SH-SY5Y (cell line): Measurements from ENCODE around the gene PIAS1.

ENCODE experiments used
- GATA2 ChIP-seq: IDR thresholded peaks from 2 replicates; pipeline ENCODE4 v1.6.1; 2011; ENCODE audit warnings: mild to moderate bottlenecking, low read depth, low read length
- GATA3 ChIP-seq: IDR thresholded peaks from 2 replicates; pipeline ENCODE4 v1.6.1; 2011; ENCODE audit warnings: low read depth, mild to moderate bottlenecking, low read length, moderate library complexity

Gene PIAS1

GRCh38 chr15:68191555-68191954, 137.4 kb downstream of the PIAS1 start:
- no peak for TF ChIP-seq GATA3
- TF ChIP-seq GATA2 = no peak

DNA sequence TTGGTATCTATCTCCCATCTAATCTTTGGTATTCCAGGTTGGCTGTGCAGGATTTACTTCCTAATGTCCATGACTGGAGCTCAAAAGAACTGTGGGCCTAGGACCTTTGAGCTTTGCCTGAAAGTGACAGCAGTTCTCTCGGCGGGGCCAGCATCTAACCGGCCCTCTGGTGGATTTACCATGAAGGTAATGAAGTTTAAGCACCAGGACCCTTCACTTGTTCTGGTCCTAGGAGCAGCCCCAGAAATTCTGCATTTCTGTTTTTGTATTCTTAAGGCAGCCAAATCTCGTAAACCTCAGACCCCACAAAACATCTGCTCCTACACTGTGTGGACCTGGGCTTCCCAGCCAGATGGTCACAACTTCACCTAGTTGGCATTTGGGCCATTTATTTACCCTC, 138.0 kb downstream of the PIAS1 start:
- TF ChIP-seq GATA2 (no peak), GATA3 (no peak)

- TF ChIP-seq GATA3 (no peak), GATA2 (no peak)
Observed at GRCh38 chr15:68192804-68193486, 138.8 kb downstream of the PIAS1 start.

DNA sequence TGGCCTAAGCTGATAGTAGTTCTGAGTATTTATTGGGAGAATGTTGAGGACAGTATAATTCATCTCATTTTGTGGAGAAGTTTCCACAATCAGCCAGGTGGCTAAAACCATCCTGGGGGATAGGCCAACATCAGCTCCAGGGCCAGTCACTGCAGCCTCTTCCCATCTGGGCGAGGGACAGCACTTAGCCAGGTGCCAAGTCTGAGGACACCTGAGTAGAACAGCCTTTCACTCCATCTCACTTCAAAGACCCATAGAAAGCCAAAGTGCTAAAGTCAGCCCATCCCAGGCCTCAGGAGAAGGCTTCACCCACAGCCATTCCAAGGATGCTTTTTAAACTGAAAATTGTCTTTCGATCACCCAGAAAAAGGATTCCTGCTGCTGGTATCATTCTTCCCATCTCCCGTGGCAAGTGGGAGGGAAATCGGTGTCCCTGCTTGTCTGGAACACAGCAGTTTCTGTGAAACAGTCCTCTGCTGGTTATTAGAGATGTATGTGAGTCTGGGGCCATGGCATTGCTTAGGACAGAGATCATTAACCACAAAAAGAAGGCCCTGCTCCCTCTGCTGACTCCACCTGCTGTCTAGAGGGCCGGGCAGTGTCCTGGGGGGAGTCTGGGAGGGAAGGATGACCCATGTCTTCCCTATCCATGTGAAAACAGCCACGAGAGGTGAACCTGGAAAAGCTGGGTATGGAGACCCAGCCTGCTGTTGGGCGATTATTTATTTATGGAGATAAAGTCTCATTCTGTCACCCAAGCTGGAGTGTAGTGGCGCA, 141.4 kb downstream of the PIAS1 start:
- TF ChIP-seq GATA3 (no peak), GATA2 (no peak)

GRCh38 chr15:68196445-68197169, 142.5 kb downstream of the PIAS1 start:
- no peak for TF ChIP-seq GATA2

DNA sequence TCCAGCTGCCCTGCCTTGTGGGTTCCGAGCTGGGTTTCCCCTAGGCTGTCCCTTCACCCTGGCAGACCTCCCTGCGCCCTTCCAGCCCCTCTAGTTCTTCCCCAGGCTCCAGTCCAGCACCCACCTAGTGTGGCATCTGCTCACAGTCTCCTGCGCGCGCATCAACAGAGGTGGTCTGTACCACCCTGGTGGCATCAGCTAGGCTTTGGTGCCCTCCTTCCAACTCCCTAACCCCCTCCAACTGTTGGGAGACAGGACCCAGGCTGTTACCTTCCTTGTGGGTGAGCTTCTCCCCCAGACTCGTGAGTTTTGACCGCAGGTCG, 143.0 kb downstream of the PIAS1 start:
- no peak for TF ChIP-seq GATA3

GRCh38 chr15:68197661-68198437, 143.7 kb downstream of the PIAS1 start:
- TF ChIP-seq GATA2 = no peak
- TF ChIP-seq GATA3 = no peak

DNA sequence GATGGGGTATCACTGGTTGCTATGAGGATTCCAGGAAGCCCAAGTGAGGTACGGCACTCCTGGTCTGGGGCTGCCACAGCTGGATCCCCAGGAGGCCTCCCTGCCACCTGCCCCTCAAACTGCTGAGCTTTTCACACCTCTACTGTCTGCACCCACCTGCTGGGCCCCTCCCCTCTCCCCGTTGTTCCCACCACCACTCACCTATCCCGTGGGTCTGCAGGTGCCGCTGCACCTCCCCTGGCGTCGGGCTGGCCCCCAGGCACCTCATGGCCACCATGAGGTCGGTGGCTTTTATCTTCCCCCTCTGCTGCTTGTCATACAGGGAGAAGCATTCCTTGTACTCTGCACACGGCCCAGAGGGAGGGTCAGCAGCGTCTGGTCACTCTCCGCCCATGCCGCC, 145.2 kb downstream of the PIAS1 start:
- TF ChIP-seq GATA3 (no peak), GATA2 (no peak)

GRCh38 chr15:68200016-68200861, 146.1 kb downstream of the PIAS1 start:
- TF ChIP-seq GATA3 = no peak
- no peak for TF ChIP-seq GATA2

DNA sequence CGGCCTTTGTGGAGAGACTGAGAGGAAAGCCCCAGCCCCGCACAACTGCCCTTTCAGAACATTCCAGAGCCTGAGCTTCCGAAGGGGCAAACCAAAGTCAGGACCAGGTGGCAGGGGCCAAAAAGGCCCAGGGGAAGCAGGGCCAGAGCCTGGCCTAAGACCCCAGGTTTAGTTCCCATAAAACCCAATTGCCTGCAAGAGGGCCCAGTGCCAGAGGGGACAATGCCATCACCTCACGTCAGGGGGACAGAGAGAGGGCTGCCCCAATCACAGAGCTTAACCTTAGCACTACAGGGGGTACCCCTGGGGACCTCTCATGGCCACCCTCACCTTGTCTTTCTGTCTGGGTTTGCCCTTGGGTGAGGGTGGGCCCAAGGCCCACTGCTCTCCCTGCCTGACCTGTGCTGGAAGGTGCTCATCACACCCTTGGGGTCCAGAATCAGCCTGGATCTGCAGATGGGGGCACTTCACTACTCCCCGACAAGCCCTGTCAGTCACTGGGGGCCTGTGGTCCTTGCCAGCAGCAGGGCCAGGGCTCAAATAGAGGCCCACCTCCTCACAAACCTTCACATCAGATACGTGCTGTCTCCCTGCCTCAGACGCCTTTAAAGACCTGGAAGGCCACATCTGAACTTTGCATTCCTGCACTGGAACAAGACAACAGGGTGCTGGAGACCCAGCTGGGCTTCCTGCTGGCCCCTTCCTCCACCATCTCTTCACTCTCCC, 147.2 kb downstream of the PIAS1 start:
- no peak for TF ChIP-seq GATA2
- no peak for TF ChIP-seq GATA3

- no peak for TF ChIP-seq GATA2
- TF ChIP-seq GATA3 = no peak
Observed at GRCh38 chr15:68201879-68202261, 147.8 kb downstream of the PIAS1 start.

GRCh38 chr15:68203486-68203885, 149.4 kb downstream of the PIAS1 start:
- TF ChIP-seq GATA2 = no peak
- TF ChIP-seq GATA3 = no peak

GRCh38 chr15:68203956-68204355, 149.8 kb downstream of the PIAS1 start:
- TF ChIP-seq GATA2 (no peak), GATA3 (no peak)

GRCh38 chr15:68204361-68204760, 150.2 kb downstream of the PIAS1 start:
- no peak for TF ChIP-seq GATA3
- no peak for TF ChIP-seq GATA2
